ENCODE results near the gene ALX1.

ALX1 gene
- total RNA-seq, result 0 reads per million in 3 donors

DNA sequence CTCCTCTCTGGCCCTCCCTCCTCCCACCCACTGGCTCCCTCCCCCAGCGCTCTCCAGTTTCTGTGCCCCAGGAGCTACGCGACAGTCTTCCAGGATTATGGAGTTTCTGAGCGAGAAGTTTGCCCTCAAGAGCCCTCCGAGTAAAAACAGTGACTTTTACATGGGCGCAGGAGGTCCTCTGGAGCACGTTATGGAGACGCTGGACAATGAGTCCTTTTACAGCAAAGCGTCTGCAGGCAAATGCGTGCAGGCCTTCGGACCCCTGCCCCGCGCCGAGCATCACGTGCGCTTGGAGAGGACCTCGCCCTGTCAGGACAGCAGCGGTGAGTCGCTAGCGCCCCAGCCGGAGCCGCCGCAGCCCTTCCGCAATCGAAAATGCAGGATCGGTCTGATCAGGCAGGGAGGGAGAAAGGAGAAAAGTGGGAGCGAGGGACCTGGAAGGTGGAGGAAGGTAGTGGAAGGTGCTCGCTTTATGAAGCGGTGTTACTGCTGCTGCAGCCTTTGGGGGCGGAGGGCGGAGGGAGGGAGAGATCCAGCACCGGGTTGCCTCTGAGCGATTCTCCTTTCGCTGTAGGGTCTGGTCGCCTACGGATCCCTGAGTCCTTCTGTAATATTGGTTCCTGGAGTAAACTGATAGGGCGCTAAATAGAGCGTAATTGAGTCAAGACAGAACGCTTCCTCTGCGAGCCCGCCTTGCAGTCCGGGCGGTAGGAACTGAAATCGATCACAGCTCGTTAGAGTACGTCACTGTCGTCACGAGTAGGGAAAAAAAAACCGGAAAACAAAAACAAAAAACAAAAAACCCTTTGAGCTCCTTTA lies at the start of gene ALX1:
Gene ALX1 (plus strand): TSS at position 56 of the 819 bp plus-strand sequence. CDS start 42 bp downstream, at position 98.
- DNase-seq, result no peak
- H3K36me3 ChIP-seq (ENCODE audit: control insufficient read depth, insufficient read depth, low read length), result no peaks in the 10 kb centered on the region
- H3K4me1 ChIP-seq (ENCODE audit: control insufficient read depth, insufficient read depth, low read length, poor library complexity, severe bottlenecking), result no peaks in the 10 kb centered on the region
- H3K27ac ChIP-seq (ENCODE audit: insufficient read depth, low read length, poor library complexity, severe bottlenecking), result no peak within 1 kb of the TSS
- no peaks in the 10 kb centered on the region for H3K9me3 ChIP-seq (ENCODE audit: control insufficient read depth, low read length)
- no peak within 1 kb of the TSS for H3K4me3 ChIP-seq (ENCODE audit: insufficient read depth, low read depth, low read length, poor library complexity, severe bottlenecking)
- peaks cover 18% of the 10 kb centered on the region for H3K27me3 ChIP-seq (replicated peaks; ENCODE audit: control insufficient read depth, insufficient read depth, low read length, poor library complexity, severe bottlenecking)

GRCh38 chr12:85237327-85237726 lies 42.7 kb upstream of the ALX1 start:
- H3K27ac ChIP-seq (ENCODE audit: insufficient read depth, low read length, poor library complexity, severe bottlenecking), result no peak overlapping the region
- H3K4me3 ChIP-seq (ENCODE audit: insufficient read depth, low read depth, low read length, poor library complexity, severe bottlenecking), result no peak overlapping the region
- no peaks in the 10 kb centered on the region for H3K4me1 ChIP-seq (ENCODE audit: control insufficient read depth, insufficient read depth, low read length, poor library complexity, severe bottlenecking)
- H3K9me3 ChIP-seq (ENCODE audit: control insufficient read depth, low read length), result no peaks in the 10 kb centered on the region
- no peaks in the 10 kb centered on the region for H3K27me3 ChIP-seq (replicated peaks; ENCODE audit: control insufficient read depth, insufficient read depth, low read length, poor library complexity, severe bottlenecking)
- no peak for DNase-seq
- no peaks in the 10 kb centered on the region for H3K36me3 ChIP-seq (ENCODE audit: control insufficient read depth, insufficient read depth, low read length)

GRCh38 chr12:85244561-85244960 lies 35.5 kb upstream of the ALX1 start:
- no peaks in the 10 kb centered on the region for H3K4me1 ChIP-seq (ENCODE audit: control insufficient read depth, insufficient read depth, low read length, poor library complexity, severe bottlenecking)
- H3K36me3 ChIP-seq (ENCODE audit: control insufficient read depth, insufficient read depth, low read length), result no peaks in the 10 kb centered on the region
- DNase-seq, result no peak
- H3K27me3 ChIP-seq (replicated peaks; ENCODE audit: control insufficient read depth, insufficient read depth, low read length, poor library complexity, severe bottlenecking), result no peaks in the 10 kb centered on the region
- no peaks in the 10 kb centered on the region for H3K9me3 ChIP-seq (ENCODE audit: control insufficient read depth, low read length)
- H3K27ac ChIP-seq (ENCODE audit: insufficient read depth, low read length, poor library complexity, severe bottlenecking), result no peak overlapping the region
- no peak overlapping the region for H3K4me3 ChIP-seq (ENCODE audit: insufficient read depth, low read depth, low read length, poor library complexity, severe bottlenecking)

DNA sequence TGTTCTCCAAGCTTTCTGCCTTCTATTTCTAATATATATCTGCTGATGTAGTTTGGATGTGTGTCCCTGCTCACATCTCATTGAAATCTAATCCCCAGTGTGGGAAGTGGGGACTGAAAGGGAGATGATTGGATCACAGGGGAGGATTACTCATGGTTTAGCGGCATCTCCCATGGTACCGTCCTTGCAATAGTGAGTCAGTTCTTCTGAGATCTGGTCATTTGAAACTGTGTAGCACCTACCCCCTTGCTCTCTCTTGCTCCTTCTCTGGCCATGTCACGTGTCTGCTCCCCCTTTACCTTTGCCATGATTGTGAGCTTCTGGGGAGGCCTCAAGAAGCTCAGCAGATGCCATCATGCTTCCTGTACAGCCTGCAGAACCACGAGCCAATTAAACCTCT lies 26.2 kb upstream of the ALX1 start:
- Histone ChIP-seq H3K4me1 (ENCODE audit: control insufficient read depth, insufficient read depth, low read length, poor library complexity, severe bottlenecking) (no peaks in the 10 kb centered on the region), H3K27me3 (replicated peaks; ENCODE audit: control insufficient read depth, insufficient read depth, low read length, poor library complexity, severe bottlenecking) (no peaks in the 10 kb centered on the region), H3K36me3 (ENCODE audit: control insufficient read depth, insufficient read depth, low read length) (no peaks in the 10 kb centered on the region), H3K4me3 (ENCODE audit: insufficient read depth, low read depth, low read length, poor library complexity, severe bottlenecking) (no peak overlapping the region), H3K9me3 (ENCODE audit: control insufficient read depth, low read length) (no peaks in the 10 kb centered on the region), H3K27ac (ENCODE audit: insufficient read depth, low read length, poor library complexity, severe bottlenecking) (no peak overlapping the region)
- DNase-seq, result no peak

DNA sequence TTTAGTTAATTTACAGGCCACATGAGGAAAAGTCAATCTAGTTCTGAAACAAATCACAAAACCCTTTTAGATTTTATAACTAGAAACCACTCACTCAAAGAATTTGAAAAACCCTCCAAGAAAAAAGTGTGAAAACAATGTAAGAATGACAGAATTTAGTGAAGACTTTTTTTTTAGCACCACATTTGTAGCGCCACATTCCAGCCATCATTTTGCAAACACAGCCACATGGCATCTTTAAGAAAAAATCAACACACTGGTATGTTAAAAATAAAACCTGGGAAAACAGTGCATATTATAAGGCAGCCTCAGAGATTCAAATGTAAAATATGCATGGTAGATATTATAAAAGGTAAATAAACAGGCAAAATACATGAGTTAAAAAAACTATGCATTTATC lies 22.3 kb upstream of the ALX1 start:
- H3K27ac ChIP-seq (ENCODE audit: insufficient read depth, low read length, poor library complexity, severe bottlenecking), result no peak overlapping the region

GRCh38 chr12:85260447-85260846 lies 19.6 kb upstream of the ALX1 start:
- no peaks in the 10 kb centered on the region for H3K27me3 ChIP-seq (replicated peaks; ENCODE audit: control insufficient read depth, insufficient read depth, low read length, poor library complexity, severe bottlenecking)

More for the DNA sequence above, 22.3 kb upstream of the ALX1 start:
- Histone ChIP-seq H3K4me1 (ENCODE audit: control insufficient read depth, insufficient read depth, low read length, poor library complexity, severe bottlenecking) (no peaks in the 10 kb centered on the region), H3K9me3 (ENCODE audit: control insufficient read depth, low read length) (no peaks in the 10 kb centered on the region), H3K36me3 (ENCODE audit: control insufficient read depth, insufficient read depth, low read length) (no peaks in the 10 kb centered on the region), H3K4me3 (ENCODE audit: insufficient read depth, low read depth, low read length, poor library complexity, severe bottlenecking) (no peak overlapping the region), H3K27me3 (replicated peaks; ENCODE audit: control insufficient read depth, insufficient read depth, low read length, poor library complexity, severe bottlenecking) (no peaks in the 10 kb centered on the region)
- DNase-seq, result no peak

DNA sequence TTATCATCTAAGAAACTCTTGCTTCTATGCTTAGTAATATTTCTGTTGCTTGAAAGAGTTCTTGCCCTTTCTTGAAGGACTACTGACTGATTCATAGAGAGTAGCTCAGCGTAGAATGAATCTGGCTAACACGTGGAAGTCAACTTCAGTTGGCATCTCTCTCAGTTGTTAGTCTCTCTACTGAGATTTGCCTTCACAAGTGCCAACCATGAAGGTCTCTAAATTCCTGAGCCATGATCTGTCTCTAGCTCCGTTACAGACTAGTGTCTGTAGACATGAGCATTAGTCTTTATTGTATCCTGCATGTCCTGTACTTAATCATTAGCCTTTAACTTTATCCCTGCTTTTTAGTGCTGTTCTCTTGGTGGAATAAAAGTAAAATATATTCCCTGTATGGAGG lies 19.1 kb upstream of the ALX1 start:
- Histone ChIP-seq H3K9me3 (ENCODE audit: control insufficient read depth, low read length) (no peaks in the 10 kb centered on the region), H3K4me3 (ENCODE audit: insufficient read depth, low read depth, low read length, poor library complexity, severe bottlenecking) (no peak overlapping the region), H3K36me3 (ENCODE audit: control insufficient read depth, insufficient read depth, low read length) (no peaks in the 10 kb centered on the region), H3K27me3 (replicated peaks; ENCODE audit: control insufficient read depth, insufficient read depth, low read length, poor library complexity, severe bottlenecking) (no peaks in the 10 kb centered on the region), H3K4me1 (ENCODE audit: control insufficient read depth, insufficient read depth, low read length, poor library complexity, severe bottlenecking) (no peaks in the 10 kb centered on the region), H3K27ac (ENCODE audit: insufficient read depth, low read length, poor library complexity, severe bottlenecking) (no peak overlapping the region)
- no peak for DNase-seq

More at GRCh38 chr12:85260447-85260846, 19.6 kb upstream of the ALX1 start:
- no peak for DNase-seq
- Histone ChIP-seq H3K9me3 (ENCODE audit: control insufficient read depth, low read length) (no peaks in the 10 kb centered on the region), H3K27ac (ENCODE audit: insufficient read depth, low read length, poor library complexity, severe bottlenecking) (no peak overlapping the region), H3K4me1 (ENCODE audit: control insufficient read depth, insufficient read depth, low read length, poor library complexity, severe bottlenecking) (no peaks in the 10 kb centered on the region), H3K4me3 (ENCODE audit: insufficient read depth, low read depth, low read length, poor library complexity, severe bottlenecking) (no peak overlapping the region), H3K36me3 (ENCODE audit: control insufficient read depth, insufficient read depth, low read length) (no peaks in the 10 kb centered on the region)

- DNase-seq, result no peak
These were observed 13.7 kb upstream of the ALX1 start for GRCh38 chr12:85266356-85266755.

DNA sequence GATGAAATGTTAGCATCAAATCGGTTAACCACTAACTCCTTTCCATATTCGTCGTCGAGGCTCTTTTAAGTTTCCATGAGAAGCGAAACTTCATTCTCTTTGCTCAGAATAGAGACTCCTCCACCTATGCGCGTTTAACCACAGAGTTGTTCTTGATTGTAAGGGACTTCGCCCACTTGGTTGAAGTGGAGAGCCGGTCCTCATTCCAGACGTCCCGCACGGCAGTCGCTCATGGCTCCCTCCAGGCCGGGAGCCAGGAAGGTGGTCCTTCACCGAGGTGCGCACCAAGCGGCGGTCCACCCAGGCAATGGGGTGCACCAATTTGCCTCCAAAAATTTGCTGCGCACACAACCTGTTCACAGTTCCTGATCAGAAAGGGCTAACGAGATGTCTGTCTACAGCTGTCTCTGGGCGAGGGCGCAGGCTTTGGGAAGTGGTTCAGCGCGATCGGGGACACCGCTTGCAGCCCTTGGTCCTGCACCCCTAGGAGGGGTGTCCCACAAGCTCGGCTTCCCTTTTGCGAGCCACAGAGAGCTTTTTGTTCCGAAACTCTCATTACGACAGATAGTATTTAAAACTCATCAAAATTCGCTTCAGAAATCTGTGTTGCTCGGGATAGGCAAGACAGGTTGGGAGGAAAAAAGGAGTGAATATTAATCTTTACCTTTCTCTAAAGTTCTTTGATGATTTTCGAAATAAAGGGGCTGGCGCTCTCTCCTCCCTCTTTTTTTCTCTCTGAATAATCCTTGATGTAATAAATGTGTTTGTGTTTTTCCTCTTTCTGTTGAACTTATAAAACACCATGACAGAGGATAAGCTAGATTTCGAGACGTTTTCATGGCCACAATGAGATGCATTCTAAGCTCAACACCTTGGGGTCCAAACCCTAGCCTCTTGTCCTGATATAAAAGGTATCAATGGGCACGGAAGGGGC lies 6.4 kb upstream of the ALX1 start:
- no peaks in the 10 kb centered on the region for H3K27me3 ChIP-seq (replicated peaks; ENCODE audit: control insufficient read depth, insufficient read depth, low read length, poor library complexity, severe bottlenecking)
- H3K4me3 ChIP-seq (ENCODE audit: insufficient read depth, low read depth, low read length, poor library complexity, severe bottlenecking), result no peak overlapping the region
- no peak for DNase-seq
- no peaks in the 10 kb centered on the region for H3K9me3 ChIP-seq (ENCODE audit: control insufficient read depth, low read length)
- H3K36me3 ChIP-seq (ENCODE audit: control insufficient read depth, insufficient read depth, low read length), result no peaks in the 10 kb centered on the region
- H3K4me1 ChIP-seq (ENCODE audit: control insufficient read depth, insufficient read depth, low read length, poor library complexity, severe bottlenecking), result no peaks in the 10 kb centered on the region
- no peak overlapping the region for H3K27ac ChIP-seq (ENCODE audit: insufficient read depth, low read length, poor library complexity, severe bottlenecking)

More at GRCh38 chr12:85266356-85266755, 13.7 kb upstream of the ALX1 start:
- Histone ChIP-seq H3K4me1 (ENCODE audit: control insufficient read depth, insufficient read depth, low read length, poor library complexity, severe bottlenecking) (no peaks in the 10 kb centered on the region), H3K4me3 (ENCODE audit: insufficient read depth, low read depth, low read length, poor library complexity, severe bottlenecking) (no peak overlapping the region), H3K36me3 (ENCODE audit: control insufficient read depth, insufficient read depth, low read length) (no peaks in the 10 kb centered on the region), H3K27ac (ENCODE audit: insufficient read depth, low read length, poor library complexity, severe bottlenecking) (no peak overlapping the region), H3K9me3 (ENCODE audit: control insufficient read depth, low read length) (no peaks in the 10 kb centered on the region), H3K27me3 (replicated peaks; ENCODE audit: control insufficient read depth, insufficient read depth, low read length, poor library complexity, severe bottlenecking) (no peaks in the 10 kb centered on the region)

DNA sequence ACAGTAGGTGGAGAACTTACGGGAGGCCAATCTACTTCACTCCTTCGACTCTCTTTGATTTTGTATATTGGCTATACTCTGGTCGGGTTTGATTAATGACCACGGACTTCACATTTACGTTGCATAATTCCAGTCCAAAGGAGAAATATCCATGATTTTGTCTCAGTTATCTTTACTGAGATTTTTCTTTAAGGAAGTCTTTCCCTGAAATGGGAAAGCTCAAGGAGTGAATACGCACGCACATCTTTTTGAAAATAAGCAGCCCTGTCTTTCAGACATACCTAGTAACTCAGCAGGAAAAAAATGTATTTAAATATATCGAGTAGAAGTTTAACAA lies 5.7 kb upstream of the ALX1 start:
- H3K4me1 ChIP-seq (ENCODE audit: control insufficient read depth, insufficient read depth, low read length, poor library complexity, severe bottlenecking), result no peaks in the 10 kb centered on the region
- peaks cover 4% of the 10 kb centered on the region for H3K27me3 ChIP-seq (replicated peaks; ENCODE audit: control insufficient read depth, insufficient read depth, low read length, poor library complexity, severe bottlenecking)
- no peak overlapping the region for H3K27ac ChIP-seq (ENCODE audit: insufficient read depth, low read length, poor library complexity, severe bottlenecking)
- H3K9me3 ChIP-seq (ENCODE audit: control insufficient read depth, low read length), result no peaks in the 10 kb centered on the region
- no peak for DNase-seq
- H3K4me3 ChIP-seq (ENCODE audit: insufficient read depth, low read depth, low read length, poor library complexity, severe bottlenecking), result no peak overlapping the region
- H3K36me3 ChIP-seq (ENCODE audit: control insufficient read depth, insufficient read depth, low read length), result no peaks in the 10 kb centered on the region
